Inferior parietal cortex (tissue), 1 donor: ENCODE data around the gene AP1G1.
"Not testable (repeated sequence)": the region's sequence is repeated elsewhere in the genome, so short reads cannot be mapped to it uniquely, and the experiment has no call there.

Experiments
- DNase-seq: peaks from one replicate; pipeline ENCODE4 v3.0.0-alpha.2; 2016; ENCODE audit errors: extremely low spot score

Gene AP1G1

GRCh38 chr16:71810155-71810530 is 1.5 kb upstream of the AP1G1 start:
- DNase-seq, result not testable (repeated sequence)

GRCh38 chr16:71807905-71808592 is 585 bp downstream of the AP1G1 start:
- no peak for DNase-seq

- DNase-seq, result no peak
Measured at GRCh38 chr16:71803305-71803690, 5.3 kb downstream of the AP1G1 start.

GRCh38 chr16:71796501-71797097 is 12.0 kb downstream of the AP1G1 start:
- no peak for DNase-seq

- DNase-seq, result no peak
Measured at GRCh38 chr16:71794943-71795342, 13.7 kb downstream of the AP1G1 start.

- DNase-seq, result no peak
Measured at GRCh38 chr16:71794018-71794417, 14.6 kb downstream of the AP1G1 start.

GRCh38 chr16:71792176-71792575 is 16.5 kb downstream of the AP1G1 start:
- DNase-seq, result no peak

GRCh38 chr16:71790329-71790728 is 18.3 kb downstream of the AP1G1 start:
- not testable (repeated sequence) for DNase-seq

GRCh38 chr16:71789136-71789535 is 19.5 kb downstream of the AP1G1 start:
- DNase-seq, result no peak

- no peak for DNase-seq
Measured at GRCh38 chr16:71788578-71788977, 20.1 kb downstream of the AP1G1 start.

- DNase-seq, result not testable (repeated sequence)
Measured at GRCh38 chr16:71785143-71785542, 23.5 kb downstream of the AP1G1 start.

- no peak for DNase-seq
Measured at GRCh38 chr16:71784093-71784492, 24.5 kb downstream of the AP1G1 start.

- DNase-seq, result no peak
Measured at GRCh38 chr16:71781741-71782140, 26.9 kb downstream of the AP1G1 start.

GRCh38 chr16:71780521-71781089 is 28.0 kb downstream of the AP1G1 start:
- DNase-seq, result no peak

- DNase-seq, result no peak
Measured at GRCh38 chr16:71778780-71779179, 29.9 kb downstream of the AP1G1 start.

GRCh38 chr16:71777329-71777728 is 31.3 kb downstream of the AP1G1 start:
- no peak for DNase-seq

GRCh38 chr16:71775949-71776348 is 32.7 kb downstream of the AP1G1 start:
- no peak for DNase-seq

GRCh38 chr16:71771571-71771970 is 37.1 kb downstream of the AP1G1 start:
- DNase-seq, result no peak

- no peak for DNase-seq
Measured at GRCh38 chr16:71769222-71769621, 39.4 kb downstream of the AP1G1 start.

GRCh38 chr16:71767060-71767900 is 41.4 kb downstream of the AP1G1 start:
- no peak for DNase-seq

GRCh38 chr16:71762186-71762585 is 46.4 kb downstream of the AP1G1 start:
- no peak for DNase-seq

GRCh38 chr16:71761097-71761496 is 47.5 kb downstream of the AP1G1 start:
- DNase-seq, result no peak
